HG02981 (cell line): ENCODE results near the gene CYP1A1.

Experiments used
- ATAC-seq: cut with Tn5 transposase; IDR thresholded peaks from one replicate; pipeline ENCODE4 v1.9.1; 2021; ENCODE audit warnings: mild to moderate bottlenecking, moderate library complexity; ENCODE audit not compliant: unreplicated experiment

Gene CYP1A1

GRCh38 chr15:74725225-74725774 lies at the start of gene CYP1A1:
Gene CYP1A1, minus strand, starts transcription at chr15:74725528. Its CDS starts 2,431 bp downstream, at chr15:74723097.
- no peak for ATAC-seq

DNA sequence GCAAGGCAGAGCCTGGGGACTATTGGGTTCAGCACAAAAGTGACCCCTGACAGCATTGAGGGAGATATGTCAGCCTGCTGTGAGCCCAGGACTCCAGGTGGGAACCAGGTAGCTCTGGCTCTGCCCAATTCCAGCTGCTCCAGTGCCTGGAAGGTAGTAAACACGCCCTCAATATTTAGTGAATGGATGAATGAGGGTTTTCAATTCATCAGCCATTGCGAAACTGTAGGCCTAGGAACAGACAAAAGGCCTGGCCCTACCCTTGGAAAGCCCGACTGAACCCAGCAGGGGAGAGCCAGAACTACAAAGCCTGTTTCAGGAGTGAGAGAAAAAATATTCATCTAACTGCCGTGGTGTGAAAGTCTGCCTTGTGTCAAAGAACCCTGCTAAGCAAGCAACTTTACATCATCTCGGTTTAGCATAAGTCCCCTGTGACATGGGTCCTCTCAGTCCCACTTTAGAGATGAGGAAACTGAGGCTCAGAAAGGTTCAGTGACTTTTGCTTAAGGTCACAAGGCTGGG lies 48.5 kb upstream of the CYP1A1 start:
- ATAC-seq: no peak

DNA sequence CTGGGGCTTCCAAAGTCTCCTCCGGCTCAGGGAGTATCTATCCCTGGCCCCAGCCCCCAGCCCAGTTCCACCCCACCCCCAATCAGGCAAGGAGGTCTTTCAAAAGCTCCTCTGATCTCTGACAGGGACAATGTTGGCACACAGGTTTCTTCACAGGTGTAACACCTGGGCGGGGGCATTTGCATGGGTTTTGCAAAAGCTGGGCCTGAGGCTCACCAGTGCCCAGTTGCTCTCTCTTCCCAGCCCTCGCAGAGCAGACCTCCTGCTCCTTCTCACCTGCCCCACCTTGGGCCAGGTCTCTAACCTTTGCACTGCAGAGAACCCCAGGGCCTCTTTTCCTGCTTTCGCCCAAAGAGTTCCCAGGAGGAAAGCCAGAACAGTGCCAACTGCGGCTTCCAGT lies 48.0 kb upstream of the CYP1A1 start:
- no peak for ATAC-seq

- ATAC-seq: no peak
These were observed 45.0 kb upstream of the CYP1A1 start for GRCh38 chr15:74770211-74770903.

GRCh38 chr15:74769463-74770025 lies 44.2 kb upstream of the CYP1A1 start:
- ATAC-seq: no peak

DNA sequence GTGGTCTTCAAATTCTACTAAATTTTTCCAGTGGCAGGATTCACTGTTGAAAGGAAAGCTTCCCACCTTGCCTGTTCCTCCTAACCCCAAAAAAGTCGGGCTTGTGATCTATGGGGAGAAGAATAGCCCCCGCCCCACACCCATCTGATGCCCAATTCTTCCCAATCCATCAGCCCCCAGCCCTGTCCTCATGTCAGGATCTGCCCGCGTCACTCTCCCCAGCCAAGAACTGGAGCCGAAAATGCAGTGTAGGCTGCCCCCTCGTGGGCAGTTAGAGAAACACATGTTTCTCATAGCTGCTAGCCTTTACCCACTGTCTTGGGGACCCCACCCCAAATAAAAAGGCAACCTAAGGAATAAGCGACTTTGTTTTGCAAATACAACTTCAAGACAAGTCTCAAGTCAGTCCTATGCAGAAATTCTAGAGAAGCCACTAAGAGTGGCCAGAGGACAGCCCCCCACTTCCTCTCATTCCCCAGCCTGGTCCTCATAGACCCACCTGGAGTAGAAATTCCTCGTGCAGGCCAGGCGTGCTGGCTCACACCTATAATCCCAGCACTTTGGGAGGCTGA lies 43.5 kb upstream of the CYP1A1 start:
- no peak for ATAC-seq

- no peak for ATAC-seq
These were observed 42.9 kb upstream of the CYP1A1 start for GRCh38 chr15:74768099-74768770.

GRCh38 chr15:74767167-74768098 lies 42.1 kb upstream of the CYP1A1 start:
- ATAC-seq: no peak

DNA sequence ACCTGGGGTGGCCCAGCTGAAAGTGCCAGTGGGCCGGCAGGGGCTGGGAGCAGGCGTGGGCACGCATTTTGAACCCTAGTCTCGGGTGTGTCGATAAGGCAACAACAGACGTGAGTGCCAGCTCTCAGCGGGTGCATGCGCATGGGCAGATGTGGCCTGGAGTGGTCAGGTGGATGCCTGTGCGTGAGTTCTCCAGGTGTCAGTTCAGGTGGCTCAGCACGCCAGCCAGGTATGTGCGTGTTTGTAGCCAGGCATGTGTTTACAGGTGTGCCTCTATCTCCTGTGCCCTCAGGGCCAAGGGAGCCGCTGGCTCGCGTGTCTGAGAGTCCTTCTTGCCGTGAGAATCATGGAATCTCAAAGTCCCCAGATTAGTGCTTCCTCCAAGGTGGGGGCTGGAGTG lies 38.1 kb upstream of the CYP1A1 start:
- no peak for ATAC-seq

DNA sequence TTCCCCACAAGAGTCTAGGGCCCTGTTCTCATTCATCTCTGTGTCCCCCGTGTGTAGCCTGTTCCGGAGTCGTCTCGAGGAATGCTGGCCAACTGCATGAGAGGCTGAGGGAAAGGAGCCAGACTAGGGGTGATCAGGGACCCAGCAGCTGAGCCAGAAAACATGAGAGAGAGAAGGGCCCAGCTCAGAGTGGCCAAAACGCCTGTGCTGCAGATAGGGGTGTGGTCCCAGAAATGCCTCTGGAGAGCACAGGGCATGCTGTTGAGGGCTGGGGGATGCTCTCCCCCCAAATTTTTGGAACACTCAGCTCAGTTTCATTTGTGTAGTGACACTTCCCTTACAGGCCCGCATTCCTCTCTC lies 37.4 kb upstream of the CYP1A1 start:
- no peak for ATAC-seq

GRCh38 chr15:74758736-74759135 lies 33.4 kb upstream of the CYP1A1 start:
- ATAC-seq: no peak

DNA sequence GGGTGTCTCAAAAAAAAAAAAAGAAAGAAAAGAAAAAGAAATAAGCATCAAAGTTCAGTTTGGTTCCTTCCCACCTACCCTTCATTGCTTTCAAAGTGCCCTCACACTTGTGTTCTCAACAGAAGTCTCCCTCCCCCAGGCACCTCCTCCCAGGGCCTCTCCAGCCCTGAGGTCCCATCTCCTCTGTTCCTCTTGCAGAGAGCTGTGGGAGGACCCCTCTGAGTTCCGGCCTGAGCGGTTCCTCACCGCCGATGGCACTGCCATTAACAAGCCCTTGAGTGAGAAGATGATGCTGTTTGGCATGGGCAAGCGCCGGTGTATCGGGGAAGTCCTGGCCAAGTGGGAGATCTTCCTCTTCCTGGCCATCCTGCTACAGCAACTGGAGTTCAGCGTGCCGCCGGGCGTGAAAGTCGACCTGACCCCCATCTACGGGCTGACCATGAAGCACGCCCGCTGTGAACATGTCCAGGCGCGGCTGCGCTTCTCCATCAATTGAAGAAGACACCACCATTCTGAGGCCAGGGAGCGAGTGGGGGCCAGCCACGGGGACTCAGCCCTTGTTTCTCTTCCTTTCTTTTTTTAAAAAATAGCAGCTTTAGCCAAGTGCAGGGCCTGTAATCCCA lies 29.4 kb upstream of the CYP1A1 start:
- ATAC-seq: no peak

DNA sequence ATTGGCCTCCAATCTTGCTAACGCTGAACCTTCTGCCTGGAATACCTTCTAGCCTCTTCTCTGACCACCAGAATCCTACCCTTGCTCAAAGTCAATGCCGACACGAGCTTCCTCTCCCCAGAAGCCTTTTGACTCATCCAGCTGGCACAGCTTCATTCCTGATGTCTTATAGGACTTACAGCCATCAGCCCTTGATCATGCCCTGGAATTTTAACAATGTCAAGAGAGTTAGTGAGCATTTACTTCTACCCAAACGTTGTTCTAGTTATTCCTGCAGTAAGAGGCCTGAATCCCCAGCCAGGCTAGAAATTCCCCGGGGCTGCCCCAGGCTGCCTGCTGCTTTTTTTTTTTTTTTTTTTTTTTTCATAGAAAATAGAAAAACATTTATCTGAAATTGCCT lies 27.2 kb upstream of the CYP1A1 start:
- no peak for ATAC-seq

DNA sequence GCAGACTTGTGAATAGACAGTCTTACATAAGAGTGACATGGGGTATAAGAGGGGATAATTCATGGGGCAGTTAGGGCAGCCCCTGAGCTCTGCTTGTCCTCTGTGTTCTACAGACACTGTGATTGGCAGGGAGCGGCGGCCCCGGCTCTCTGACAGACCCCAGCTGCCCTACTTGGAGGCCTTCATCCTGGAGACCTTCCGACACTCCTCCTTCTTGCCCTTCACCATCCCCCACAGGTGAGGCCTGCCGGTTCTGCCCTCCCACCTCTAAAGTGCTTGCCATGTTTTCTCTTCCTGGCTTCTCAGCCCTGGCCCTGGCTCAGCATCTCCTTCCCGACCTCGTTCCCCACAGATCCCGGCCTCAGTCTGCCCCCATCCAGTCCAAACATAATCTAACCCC lies 26.7 kb upstream of the CYP1A1 start:
- ATAC-seq: no peak

- no peak for ATAC-seq
These were observed 25.4 kb upstream of the CYP1A1 start for GRCh38 chr15:74750751-74751150.

DNA sequence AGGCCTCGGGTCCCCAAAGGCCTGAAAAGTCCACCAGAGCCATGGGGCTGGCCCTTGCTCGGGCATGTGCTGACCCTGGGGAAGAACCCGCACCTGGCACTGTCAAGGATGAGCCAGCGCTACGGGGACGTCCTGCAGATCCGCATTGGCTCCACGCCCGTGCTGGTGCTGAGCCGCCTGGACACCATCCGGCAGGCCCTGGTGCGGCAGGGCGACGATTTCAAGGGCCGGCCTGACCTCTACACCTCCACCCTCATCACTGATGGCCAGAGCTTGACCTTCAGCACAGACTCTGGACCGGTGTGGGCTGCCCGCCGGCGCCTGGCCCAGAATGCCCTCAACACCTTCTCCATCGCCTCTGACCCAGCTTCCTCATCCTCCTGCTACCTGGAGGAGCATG lies 24.5 kb upstream of the CYP1A1 start:
- ATAC-seq: no peak

DNA sequence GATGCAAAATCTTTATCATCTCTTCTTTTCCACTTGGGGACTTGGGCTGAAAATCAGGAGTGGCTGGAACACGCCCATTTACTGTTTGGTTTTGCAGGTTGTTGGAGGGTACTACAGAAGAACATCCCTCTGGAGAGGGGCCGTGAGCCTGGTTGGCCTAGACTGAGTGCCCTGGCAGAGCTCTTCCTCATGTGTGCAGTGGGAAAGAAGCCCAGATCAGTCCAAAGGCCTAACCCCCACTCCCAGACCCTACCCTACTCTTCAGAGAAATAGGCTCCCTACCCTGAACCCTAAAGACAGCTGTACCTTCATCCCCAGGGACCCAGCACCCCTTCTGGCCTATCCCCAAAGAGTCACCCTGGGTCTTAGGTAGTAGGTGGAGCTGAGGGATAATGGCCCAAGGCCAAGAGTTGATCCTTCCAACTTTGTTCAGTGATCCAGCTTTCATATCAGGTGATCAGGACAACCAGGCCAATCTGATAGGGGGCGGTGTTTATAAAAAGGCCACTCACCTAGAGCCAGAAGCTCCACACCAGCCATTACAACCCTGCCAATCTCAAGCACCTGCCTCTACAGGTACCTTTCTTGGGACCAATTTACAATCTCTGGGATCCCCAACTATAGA lies 23.1 kb upstream of the CYP1A1 start, which contains the start of gene CYP1A2:
CYP1A2 (plus strand) TSS at position 524 of the 625 bp plus-strand sequence. CDS start 894 bp downstream, outside the sequence.
- no peak for ATAC-seq

- ATAC-seq: no peak
These were observed 21.1 kb upstream of the CYP1A1 start for GRCh38 chr15:74746389-74746788.

GRCh38 chr15:74742422-74742821 lies 17.1 kb upstream of the CYP1A1 start:
- no peak for ATAC-seq
